SH-SY5Y (cell line): ENCODE measurements around the gene IGFBP5.

Experiments
- GATA2 ChIP-seq: IDR thresholded peaks from 2 replicates; pipeline ENCODE4 v1.6.1; 2011; ENCODE audit warnings: mild to moderate bottlenecking, low read depth, low read length
- GATA3 ChIP-seq: IDR thresholded peaks from 2 replicates; pipeline ENCODE4 v1.6.1; 2011; ENCODE audit warnings: low read depth, mild to moderate bottlenecking, low read length, moderate library complexity

DNA sequence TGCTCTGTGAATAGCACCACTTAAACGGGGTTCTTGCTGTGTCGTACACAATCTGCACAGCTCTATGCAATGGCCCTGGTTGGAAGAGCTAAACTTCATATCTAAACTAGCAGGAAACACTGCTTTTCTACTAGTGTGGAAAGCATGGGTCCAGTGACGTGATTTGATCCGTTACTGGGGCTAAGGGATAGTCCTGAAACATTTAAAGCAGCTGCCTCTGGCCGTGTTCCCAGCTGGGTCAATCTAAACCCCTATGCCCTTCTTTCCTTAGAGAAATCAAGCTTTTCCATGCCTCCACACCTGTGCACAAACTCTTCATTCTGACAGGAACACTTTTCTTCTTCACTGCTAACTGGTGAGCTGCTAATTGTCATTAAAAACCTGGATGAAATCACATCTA is 5.4 kb upstream of the IGFBP5 start:
- TF ChIP-seq GATA2, result no peak
- no peak for TF ChIP-seq GATA3
